Measurements from ENCODE around the gene CBS.
"Not testable (repeated sequence)": the region's sequence is repeated elsewhere in the genome, so short reads cannot be mapped to it uniquely, and the experiment has no call there.

Gene CBS

GRCh38 chr21:43027846-43028731 lies 47.5 kb downstream of the CBS start:
- in situ Hi-C loops (cut with HindIII; ENCODE audit: low sequenced_read_pairs): no loop called here

- in situ Hi-C loops (cut with HindIII; ENCODE audit: low sequenced_read_pairs): no loop called here
Measured at GRCh38 chr21:43025636-43026180, 49.9 kb downstream of the CBS start.

GRCh38 chr21:43024439-43025136 lies 51.0 kb downstream of the CBS start:
- in situ Hi-C loops (cut with HindIII; ENCODE audit: low sequenced_read_pairs): no loop called here

- in situ Hi-C loops (cut with HindIII; ENCODE audit: low sequenced_read_pairs): no loop called here
Measured at GRCh38 chr21:43023175-43023574, 52.5 kb downstream of the CBS start.

- in situ Hi-C loops (cut with HindIII; ENCODE audit: low sequenced_read_pairs): no loop called here
Measured at GRCh38 chr21:43021756-43022600, 53.7 kb downstream of the CBS start.

- in situ Hi-C loops (cut with HindIII; ENCODE audit: low sequenced_read_pairs): no loop called here
Measured at GRCh38 chr21:43021191-43021590, 54.4 kb downstream of the CBS start.

GRCh38 chr21:43020771-43021170 lies 54.9 kb downstream of the CBS start:
- in situ Hi-C loops (cut with HindIII; ENCODE audit: low sequenced_read_pairs): no loop called here

GRCh38 chr21:43020177-43020576 lies 55.5 kb downstream of the CBS start:
- in situ Hi-C loops (cut with HindIII; ENCODE audit: low sequenced_read_pairs): no loop called here

- in situ Hi-C loops (cut with HindIII; ENCODE audit: low sequenced_read_pairs): loop anchor here (5.0 kb wide), 2 partner anchors 61 to 91 kb away; partner anchors contain the start of gene ERVH48-1
Measured at GRCh38 chr21:43018519-43018918, 57.1 kb downstream of the CBS start.

GRCh38 chr21:43016728-43017127 lies 58.9 kb downstream of the CBS start:
- in situ Hi-C loops (cut with HindIII; ENCODE audit: low sequenced_read_pairs): loop anchor here (5.0 kb wide), 2 partner anchors 59 to 89 kb away; partner anchors contain the start of gene ERVH48-1

GRCh38 chr21:43015906-43016540 lies 59.6 kb downstream of the CBS start:
- in situ Hi-C loops (cut with HindIII; ENCODE audit: low sequenced_read_pairs): loop anchor here (5.0 kb wide), 2 partner anchors 59 to 89 kb away; partner anchors contain the start of gene ERVH48-1

- in situ Hi-C loops (cut with HindIII; ENCODE audit: low sequenced_read_pairs): no loop called here
Measured at GRCh38 chr21:43012596-43012995, 63.0 kb downstream of the CBS start.

GRCh38 chr21:43006874-43007208 lies 68.8 kb downstream of the CBS start:
- in situ Hi-C loops (cut with HindIII; ENCODE audit: low sequenced_read_pairs): no loop called here

GRCh38 chr21:43006051-43006873 lies 69.4 kb downstream of the CBS start:
- in situ Hi-C loops (cut with HindIII; ENCODE audit: low sequenced_read_pairs): not testable (repeated sequence)

- in situ Hi-C loops (cut with HindIII; ENCODE audit: low sequenced_read_pairs): no loop called here
Measured at GRCh38 chr21:43005635-43006034, 70.0 kb downstream of the CBS start.

- in situ Hi-C loops (cut with HindIII; ENCODE audit: low sequenced_read_pairs): no loop called here
Measured at GRCh38 chr21:43004926-43005325, 70.7 kb downstream of the CBS start.
